A172 (cell line): ENCODE measurements around the gene SDF2L1. TPM values are rescaled to one million over a fixed set of nuclear protein-coding genes. Genes with fewer than 3 reads are reported as not detected.
"Not testable (repeated sequence)": the region's sequence is repeated elsewhere in the genome, so short reads cannot be mapped to it uniquely, and the experiment has no call there.

Experiments
- DNase-seq: peaks from one replicate; pipeline ENCODE4 v3.0.0-alpha.2; 2015; ENCODE audit warnings: low spot score
- total RNA-seq: library from RNA; depleted of rRNA; stranded (reverse); fragments of >200 nt; shearing (Covaris generic); gene quantifications from 2 replicates; pipeline ENCODE4 v1.2.3, GENCODE V29; 2014; rRNA removed

Gene SDF2L1
- 14.7 and 16.6 TPM in 2 replicates for total RNA-seq

GRCh38 chr22:21641789-21642583, at the start of gene SDF2L1:
Gene SDF2L1 (plus strand): TSS chr22:21642302. CDS start chr22:21642337, 35 bp downstream.
- DNase-seq: peak; percentile 76

GRCh38 chr22:21592422-21592821, 49.7 kb upstream of the SDF2L1 start:
- DNase-seq: no peak

- no peak for DNase-seq
Measured at GRCh38 chr22:21593406-21594232, 48.5 kb upstream of the SDF2L1 start.

GRCh38 chr22:21594865-21595452, 47.1 kb upstream of the SDF2L1 start:
- no peak for DNase-seq

GRCh38 chr22:21596356-21597135, 45.6 kb upstream of the SDF2L1 start:
- not testable (repeated sequence) for DNase-seq

- no peak for DNase-seq
Measured at GRCh38 chr22:21598302-21598701, 43.8 kb upstream of the SDF2L1 start.

GRCh38 chr22:21599053-21599893, 42.8 kb upstream of the SDF2L1 start:
- DNase-seq: no peak

GRCh38 chr22:21602579-21602978, 39.5 kb upstream of the SDF2L1 start:
- DNase-seq: no peak

GRCh38 chr22:21603973-21604372, 38.1 kb upstream of the SDF2L1 start:
- no peak for DNase-seq

- no peak for DNase-seq
Measured at GRCh38 chr22:21605887-21606564, 36.1 kb upstream of the SDF2L1 start.

GRCh38 chr22:21606775-21607174, 35.3 kb upstream of the SDF2L1 start:
- no peak for DNase-seq

- DNase-seq: not testable (repeated sequence)
Measured at GRCh38 chr22:21609556-21610157, 32.4 kb upstream of the SDF2L1 start.

GRCh38 chr22:21611210-21611977, 30.7 kb upstream of the SDF2L1 start:
- DNase-seq: no peak

- DNase-seq: no peak
Measured at GRCh38 chr22:21612858-21613257, 29.2 kb upstream of the SDF2L1 start.

- no peak for DNase-seq
Measured at GRCh38 chr22:21613553-21614233, 28.4 kb upstream of the SDF2L1 start.

- DNase-seq: no peak
Measured at GRCh38 chr22:21615731-21616130, 26.4 kb upstream of the SDF2L1 start.

- DNase-seq: not testable (repeated sequence)
Measured at GRCh38 chr22:21617337-21617736, 24.8 kb upstream of the SDF2L1 start.

GRCh38 chr22:21621025-21621424, 21.1 kb upstream of the SDF2L1 start:
- DNase-seq: no peak
